GM19372 (cell line): Measurements from ENCODE around the gene GFRA1.
"Not testable (repeated sequence)": the region's sequence is repeated elsewhere in the genome, so short reads cannot be mapped to it uniquely, and the experiment has no call there.

ENCODE experiments used
- ATAC-seq: cut with Tn5 transposase; IDR thresholded peaks from one replicate; pipeline ENCODE4 v1.9.1; 2021; ENCODE audit warnings: mild to moderate bottlenecking, low read depth, moderate library complexity; ENCODE audit not compliant: unreplicated experiment

The GFRA1 gene

DNA sequence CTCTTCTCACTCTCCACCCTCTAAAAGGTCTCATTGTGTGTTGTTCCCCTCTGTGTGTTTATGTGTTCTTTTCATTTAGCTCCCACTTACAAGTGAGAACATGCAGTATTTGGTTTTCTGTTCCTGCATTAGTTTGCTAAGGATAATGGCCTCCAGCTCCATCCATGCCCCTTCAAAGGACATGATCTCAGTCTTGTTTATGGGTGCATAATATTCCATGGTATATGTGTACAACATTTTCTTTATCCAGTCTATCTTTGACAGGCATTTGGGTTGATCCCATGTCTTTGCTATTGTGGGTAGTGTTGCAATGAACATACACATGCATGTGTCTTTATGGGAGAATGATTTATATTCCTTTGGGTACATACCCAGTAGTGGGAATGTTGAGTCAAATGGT, 107.1 kb downstream of the GFRA1 start:
- ATAC-seq = not testable (repeated sequence)

DNA sequence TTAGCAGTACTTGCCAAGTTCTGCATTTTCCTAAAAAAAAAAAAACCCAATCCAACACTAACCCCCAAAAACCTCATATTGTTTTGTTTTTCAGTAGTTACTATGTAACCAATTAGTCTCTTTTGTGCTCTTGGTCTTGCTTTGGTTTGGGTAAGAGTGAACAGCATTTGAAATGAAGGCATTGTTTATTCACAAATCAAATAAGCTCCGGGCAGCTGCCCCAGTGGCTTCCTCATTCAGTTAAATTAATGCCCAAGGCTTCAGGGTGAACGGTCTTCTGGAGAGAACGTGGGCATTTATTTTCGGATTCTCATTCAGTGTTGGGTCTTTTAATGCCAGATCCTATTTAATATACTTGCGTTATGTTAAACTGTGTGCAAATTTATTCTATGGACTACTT, 108.7 kb downstream of the GFRA1 start:
- no peak for ATAC-seq

DNA sequence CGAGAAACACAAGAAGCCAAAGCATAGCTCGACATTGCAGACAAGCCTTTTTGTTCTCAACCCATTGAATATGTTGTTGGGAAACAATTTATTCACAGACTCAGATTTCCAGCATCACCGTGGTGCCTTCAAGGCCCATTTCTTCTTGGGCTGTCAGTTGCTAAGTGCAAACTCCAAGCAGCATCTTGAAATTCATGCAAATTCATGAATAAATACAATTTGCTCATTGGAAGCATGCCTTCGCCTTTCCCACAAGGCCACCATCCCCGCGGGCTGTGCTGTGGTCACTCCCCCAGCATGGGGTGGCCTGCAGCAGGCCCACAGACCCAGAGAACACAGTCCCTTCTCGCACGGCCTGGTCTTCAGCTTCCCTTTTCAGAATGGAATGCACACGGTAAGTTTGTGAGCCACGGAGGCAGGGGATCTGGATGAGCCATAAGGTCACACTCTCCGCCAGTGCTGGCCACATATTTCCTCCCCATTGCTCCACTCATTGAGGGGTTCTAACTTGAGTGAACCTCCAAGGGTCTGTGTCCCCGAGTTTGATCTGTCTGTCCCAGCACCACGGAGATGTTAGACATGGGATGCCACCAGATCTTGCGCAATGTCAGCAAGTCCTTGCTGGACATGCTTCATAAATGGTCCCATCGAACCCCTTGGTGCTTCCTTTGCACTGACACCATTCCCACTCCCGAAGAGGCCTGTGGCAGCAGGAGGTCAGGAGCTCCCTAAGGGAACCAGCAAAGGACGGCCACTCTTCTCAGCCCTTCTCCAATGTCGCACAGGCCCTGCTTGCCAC, 109.5 kb downstream of the GFRA1 start:
- ATAC-seq = no peak

DNA sequence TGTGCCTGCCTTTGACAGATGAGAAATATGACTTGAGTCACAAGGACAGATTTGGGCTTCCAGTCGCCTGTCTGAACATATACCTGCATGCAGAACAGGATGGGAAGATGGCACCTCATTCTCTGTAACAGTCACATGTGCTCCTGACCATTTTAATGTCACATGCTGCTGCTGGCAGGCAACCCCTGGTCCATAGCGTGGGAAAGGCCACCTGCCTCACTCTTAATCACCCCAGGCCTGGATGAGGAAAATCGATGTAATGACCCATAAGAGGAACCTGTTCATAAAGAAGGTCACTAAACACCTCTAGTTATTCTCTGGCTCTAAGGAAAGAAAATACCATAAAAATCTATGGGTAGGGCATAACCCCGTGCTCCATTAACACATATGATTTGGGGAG, 110.2 kb downstream of the GFRA1 start:
- no peak for ATAC-seq

DNA sequence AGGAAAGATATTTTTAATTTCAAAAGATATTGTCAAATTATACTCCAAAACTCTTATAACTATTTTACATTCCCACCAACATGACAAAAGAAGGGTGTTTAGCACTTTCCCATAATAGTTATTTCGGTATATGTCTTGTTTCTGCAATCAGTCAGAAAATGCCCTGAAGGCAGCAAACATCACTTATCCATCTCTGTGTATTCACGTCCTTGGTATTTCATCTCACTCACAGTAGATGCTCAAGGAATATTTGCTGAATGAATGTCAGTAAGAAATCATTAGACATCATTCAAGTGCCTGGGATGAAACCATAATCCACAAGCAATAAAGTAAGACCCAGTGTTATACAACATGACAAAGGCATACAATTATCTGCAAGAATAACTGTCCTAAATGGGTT, 112.7 kb downstream of the GFRA1 start:
- no peak for ATAC-seq

DNA sequence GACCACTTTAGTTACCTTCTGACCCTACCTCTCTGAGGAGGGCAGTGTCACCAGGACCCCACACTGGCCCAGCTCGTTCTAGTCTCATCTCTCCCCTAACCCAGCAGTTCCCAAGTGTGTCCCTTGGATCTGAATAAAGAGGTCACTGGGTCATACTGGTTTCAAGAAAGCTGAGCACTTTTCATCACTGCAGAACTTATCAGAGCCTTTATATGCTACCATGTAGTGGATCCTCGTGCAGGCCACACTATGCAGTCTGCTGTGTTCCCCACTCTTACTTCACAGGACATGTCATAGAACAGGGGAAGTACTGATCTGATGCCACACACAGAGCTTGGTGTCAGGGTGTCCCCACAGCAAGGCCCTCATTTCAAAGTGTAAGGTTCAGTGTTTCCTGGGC, 113.8 kb downstream of the GFRA1 start:
- no peak for ATAC-seq

DNA sequence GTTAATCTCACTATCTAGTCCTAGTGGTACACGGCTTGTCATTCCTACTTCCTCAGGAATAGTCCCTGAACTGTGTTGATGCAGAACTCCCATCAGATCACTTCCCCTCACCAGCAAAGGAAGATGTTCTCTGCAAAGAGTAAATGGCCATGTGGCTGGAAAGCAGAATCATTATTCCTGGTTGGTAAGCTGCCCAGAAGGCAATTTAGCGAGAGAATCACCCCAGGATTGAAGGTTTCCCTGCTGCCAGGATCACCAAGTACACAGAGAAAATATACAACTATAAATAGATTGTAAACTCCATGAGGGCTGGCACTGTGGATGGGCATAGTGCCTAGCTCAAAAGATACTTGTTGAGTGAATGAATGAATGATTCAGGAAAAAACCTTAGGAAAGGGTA, 115.0 kb downstream of the GFRA1 start:
- no peak for ATAC-seq

DNA sequence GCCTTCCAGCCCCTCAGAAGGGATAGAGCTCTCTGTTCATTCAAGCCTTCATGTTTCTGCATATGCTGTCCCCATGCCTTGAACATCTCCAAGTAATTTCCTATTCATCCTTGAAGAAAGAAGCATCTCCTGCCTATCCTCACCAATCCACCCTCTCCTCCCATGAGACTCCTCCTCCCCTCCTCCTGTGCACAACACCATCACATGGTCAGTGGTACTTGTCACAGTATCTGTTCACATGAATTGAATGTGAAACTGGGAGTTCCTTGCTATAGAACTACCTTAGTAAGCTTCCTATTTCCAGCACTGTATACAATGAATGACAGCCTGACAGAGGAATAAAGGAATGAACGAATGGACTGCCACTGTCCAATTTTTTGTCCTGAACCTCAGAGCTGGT, 115.5 kb downstream of the GFRA1 start:
- ATAC-seq = no peak

DNA sequence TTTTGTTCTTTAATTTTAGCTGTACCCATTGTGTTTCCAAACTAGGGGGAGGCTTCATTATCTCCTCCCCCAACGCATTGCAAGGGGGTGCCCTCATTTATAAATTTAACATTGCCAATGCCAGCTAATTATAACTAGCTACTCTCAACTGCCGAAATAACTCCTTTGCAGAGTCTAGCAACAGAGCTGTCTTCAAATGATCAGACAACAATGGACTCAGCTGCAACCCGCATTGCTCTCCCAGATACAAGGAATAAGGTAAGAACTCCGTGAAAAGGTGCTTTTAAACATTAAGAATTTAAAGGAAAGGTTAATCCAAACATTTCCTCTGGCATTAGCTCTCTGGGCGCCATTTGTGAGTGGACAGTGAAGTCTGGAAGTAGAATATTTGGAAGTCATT, 116.2 kb downstream of the GFRA1 start:
- ATAC-seq = no peak

DNA sequence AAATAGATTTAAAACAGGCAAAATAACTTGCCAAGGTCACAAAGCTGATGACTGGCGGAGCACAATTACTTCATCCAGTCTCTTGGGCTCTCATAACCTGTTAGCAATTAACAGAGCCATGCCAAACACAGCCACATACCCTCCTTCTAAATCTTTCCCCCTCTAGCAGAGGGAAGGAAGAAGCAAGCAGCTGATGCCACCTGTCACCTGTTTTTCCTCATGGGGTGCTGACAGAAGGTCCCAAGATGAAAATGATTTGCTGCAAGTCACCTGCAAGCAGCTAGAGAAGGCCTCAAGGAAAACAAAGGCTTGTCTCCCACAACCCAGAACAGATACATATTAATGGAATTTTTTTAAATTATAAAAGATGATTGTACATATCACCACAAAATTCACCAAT, 117.8 kb downstream of the GFRA1 start:
- no peak for ATAC-seq

DNA sequence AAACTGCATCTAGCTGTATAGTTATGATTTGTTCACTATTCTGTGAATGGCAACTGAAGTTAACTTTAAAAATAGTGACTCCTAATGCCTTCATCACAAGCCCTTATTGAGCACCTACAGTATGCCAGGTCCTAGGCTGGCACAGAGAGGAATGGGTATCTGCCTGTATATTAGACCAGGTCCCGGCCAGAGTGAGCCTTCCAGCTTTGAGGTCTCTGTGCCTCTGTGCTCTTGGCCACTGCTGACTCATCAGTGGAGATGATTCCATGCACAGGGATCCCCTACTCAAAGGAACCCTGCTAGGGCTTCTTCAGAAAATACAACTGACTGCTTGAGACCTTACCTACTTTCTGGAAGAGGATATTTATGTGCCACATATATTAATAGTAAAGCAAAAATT, 118.4 kb downstream of the GFRA1 start:
- ATAC-seq = no peak

DNA sequence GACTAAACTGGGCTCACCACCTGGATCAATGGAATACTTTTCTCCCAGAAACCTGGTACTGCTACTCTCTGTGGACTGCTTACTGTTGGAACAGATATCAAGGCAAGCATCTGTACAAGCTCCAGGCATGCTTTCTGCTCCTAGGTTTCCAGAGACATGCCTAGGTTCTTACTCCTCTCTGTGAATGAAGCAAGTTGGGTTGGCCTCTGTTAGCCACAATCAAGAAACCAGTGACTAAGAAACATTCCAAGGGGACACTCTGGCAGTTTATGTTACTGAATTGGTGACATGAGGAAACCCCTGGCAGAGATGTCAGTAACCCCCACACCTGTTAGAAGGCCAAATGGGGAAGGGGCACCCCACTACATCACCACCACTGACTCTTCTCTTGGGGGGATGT, 121.9 kb downstream of the GFRA1 start:
- ATAC-seq = no peak

DNA sequence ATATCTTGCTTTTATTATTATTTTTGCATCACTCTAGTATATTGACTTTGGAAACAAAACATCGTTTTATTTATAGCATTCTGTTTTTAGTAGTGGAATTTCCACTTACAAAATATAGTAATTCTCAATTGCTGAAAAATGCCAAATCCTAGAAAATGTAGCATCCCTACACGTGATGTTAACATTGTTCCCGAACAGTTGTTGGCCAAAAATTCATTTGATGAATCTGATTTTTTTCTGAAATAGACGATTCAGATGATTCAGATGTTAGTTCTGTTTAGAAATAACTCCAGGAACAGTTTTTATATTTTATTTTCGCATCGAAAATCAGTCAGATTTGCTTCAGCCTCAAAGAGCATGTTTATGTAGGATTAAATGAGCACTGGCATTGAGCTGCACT, 122.4 kb downstream of the GFRA1 start:
- no peak for ATAC-seq

DNA sequence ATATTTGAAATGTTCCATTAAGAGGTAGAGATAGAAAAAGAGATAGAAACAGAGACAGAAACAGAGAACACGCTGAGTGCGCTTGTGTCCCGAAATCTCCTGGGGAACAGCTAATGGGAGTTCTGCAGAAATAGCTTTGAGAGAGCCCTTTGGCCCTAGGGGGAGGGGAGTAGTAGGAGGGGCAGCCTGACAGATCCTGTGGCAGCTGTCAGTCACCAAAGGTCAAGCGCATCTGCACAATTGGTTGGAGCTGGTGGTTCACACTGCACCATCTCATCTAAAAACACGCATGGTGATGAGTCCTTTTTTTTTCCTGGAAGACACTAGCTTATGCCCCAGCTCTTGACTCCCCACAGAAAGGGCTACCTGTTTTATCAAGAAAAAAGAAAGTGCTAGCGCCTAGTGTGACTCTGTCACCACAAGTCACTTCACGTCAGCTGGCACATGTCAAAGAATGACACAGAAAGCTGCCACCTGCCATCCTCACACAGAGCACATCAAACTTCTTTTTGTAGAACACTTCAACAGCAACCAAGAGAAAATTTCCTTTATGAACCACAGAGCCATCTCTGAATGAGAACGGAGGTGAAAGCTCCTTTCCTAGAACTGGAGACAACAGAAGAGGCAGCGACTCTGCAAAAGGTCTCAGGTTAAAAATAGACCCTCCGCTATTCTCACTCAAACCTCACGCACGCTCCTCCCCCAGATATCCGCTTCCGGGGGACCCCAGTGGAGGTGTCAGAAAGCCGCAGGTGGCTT, 125.7 kb downstream of the GFRA1 start:
- no peak for ATAC-seq

DNA sequence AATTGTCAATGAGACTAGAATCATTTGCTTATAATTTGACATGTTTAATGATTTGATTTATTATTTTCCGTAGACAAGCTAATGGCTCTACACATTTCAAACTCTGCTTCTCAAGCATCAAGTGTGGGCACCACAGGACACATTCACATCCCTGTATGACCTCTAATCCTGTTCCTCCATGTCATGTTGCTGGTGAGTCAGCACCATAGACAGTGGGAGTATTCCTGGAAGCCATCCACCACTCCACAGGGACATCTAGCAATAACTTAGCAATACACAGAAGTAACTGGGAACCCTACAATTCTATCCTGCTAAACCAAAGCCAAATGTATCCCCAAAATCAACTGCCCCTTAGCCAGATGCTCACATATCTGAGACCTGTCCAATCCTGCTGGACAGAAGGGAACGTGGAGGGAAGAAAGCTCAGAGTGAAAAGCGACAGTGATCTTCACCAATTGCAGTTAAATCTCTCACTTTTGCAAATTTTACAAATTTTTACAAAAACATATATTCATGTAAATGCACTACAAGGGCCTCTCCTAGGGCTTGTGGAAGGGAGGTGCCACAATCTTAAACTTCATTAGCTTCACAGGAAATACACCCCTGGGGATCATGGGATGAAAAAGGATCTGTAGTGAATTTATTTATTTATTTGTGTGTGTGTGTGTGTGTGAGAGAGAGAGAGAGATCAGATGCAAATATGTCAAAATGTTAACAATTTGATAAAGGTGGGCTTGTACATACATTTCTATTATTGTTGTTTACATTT, 126.5 kb downstream of the GFRA1 start:
- ATAC-seq = no peak

DNA sequence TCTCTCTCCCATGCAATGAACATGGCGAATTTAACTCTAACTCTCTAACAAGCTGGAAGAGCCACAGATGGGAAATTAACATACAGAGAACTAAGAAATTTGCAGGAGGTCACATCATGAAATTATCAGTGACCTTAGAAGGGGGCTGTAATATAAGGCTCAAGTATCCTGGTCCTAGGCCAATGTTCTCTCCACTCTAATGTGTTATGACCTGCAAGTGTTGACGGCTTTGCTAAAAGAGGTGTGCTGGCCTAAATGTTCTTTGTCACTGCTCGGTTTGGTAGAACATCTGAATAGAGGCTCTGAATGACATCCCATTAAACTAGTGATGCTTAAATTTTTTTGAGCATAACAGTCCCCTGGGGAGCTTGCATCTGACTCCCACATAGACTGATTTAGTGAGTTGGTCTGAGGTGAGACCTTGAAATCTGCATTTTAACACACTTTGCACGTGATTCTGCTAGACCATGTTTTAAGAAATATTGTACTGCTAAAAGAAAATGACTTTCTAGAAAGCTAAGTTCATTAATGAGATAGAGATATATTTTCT, 129.3 kb downstream of the GFRA1 start:
- ATAC-seq = no peak

DNA sequence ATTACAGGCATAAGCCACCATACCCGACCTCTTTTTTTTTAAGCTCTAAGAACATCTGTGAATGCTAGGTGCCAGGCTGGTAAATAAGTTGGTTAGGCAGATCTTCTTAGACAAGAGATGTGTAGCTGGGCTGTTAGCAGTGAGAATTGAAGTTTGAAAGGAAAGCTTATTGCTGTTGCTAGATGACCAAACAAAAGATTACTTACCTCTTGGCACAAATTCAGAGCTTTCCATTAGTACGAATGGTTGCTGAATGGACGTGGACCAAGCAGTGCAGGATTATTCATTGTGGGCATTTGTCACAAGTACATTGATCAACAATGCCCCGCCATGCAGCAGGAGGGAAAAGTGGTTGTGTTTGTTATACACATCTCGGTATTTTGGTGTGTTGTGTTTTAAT, 131.2 kb downstream of the GFRA1 start:
- no peak for ATAC-seq

DNA sequence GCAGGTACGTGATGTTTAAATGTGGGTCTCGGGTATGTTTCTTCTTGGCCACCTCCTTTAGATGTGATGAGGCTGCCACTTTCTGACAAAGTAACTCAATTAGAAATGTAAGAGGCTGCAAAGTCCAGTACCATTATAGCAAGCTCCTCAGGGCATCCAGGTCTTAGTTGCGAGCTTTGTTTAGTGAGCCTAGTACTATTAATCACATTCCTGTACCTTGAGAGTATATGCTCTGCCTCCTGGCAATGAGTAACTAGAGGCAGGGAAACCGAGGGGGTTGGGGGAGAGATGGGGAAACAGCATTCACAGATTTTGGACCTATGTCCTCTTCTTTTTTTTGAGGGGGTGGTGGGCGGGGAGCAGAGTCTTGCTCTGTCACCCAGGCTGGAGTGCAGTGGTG, 131.8 kb downstream of the GFRA1 start:
- no peak for ATAC-seq

DNA sequence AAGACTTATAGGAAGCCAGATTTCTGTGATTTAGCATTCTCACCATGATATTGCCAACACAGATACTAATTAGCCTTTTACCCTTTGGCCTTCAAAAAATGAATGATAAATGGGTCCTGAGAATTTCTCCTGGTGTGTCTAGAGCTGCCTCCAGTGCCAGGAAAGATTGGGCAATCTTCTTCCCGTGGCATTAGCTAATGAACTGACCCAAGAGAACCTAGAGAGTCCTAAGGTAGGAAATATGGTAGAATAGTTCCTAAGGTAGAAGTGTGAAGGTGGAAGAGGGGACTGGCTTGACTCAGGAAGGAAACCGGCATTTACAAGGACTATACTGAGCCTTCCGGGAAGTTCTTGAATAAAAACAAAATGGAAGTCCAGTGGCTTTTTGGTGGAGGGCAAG, 133.1 kb downstream of the GFRA1 start:
- no peak for ATAC-seq

DNA sequence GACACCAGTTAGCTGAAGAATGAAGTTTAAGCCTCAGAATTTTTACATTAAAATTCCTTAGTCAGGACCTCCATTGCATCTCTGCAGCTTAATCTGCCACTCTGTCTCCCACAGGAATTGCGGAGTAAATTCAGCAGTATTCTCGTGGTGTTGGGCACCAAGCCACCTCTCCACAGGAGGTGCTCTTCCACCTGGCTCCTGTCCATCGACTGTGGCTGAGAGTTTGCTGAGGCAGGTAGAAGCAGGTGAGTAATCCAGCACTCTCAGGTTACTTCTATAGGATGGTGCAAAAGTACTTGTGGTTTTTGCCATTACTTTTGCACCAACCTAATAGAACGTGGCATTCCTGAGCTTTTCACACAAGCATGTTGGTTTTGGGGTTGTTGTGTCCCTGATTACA, 134.1 kb downstream of the GFRA1 start:
- ATAC-seq = no peak

DNA sequence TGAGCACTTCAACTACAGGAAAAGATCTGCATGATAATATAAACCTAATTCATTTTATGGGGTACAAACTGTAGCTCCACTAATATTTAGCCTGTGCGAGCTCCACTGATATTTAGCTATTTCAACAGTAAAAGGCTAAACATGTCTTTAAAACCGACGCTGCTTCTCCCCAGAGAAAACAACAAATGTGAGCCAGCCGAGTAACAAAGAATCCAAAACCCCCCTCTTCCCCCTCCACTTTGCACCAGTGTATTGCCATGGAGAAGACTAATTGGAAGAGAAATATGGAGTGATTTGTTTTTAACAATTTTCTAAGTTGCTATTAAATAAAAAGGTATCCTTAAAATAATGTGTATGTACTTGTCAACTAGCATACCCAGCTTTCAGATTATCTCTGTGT, 136.7 kb downstream of the GFRA1 start:
- ATAC-seq = no peak
